NB4 (cell line): Measurements from ENCODE around the gene PROM1.

ENCODE experiments used
- CTCF ChIP-seq: IDR thresholded peaks from one replicate; pipeline ENCODE4 v1.5.1; 2012; ENCODE audit warnings: low read depth, low read length
- MAX ChIP-seq: IDR thresholded peaks from 2 replicates; pipeline ENCODE4 v1.6.1; 2011; ENCODE audit warnings: low read depth, low read length
- MYC ChIP-seq: IDR thresholded peaks from 2 replicates; pipeline ENCODE4 v1.6.1; 2011; ENCODE audit warnings: low read depth, low read length
- POLR2A ChIP-seq: IDR thresholded peaks from 2 replicates; pipeline ENCODE4 v1.6.1; 2011; ENCODE audit warnings: mild to moderate bottlenecking; ENCODE audit not compliant: insufficient read length; ENCODE audit errors: extremely low read depth

GRCh38 chr4:16079046-16079445 lies 4.8 kb downstream of the PROM1 start:
- TF ChIP-seq MAX, result no peak
- TF ChIP-seq CTCF, result no peak
- no peak for TF ChIP-seq POLR2A
- TF ChIP-seq MYC, result no peak
